T-helper 17 cell (primary cell): ENCODE data around the gene NAP1L4. TPM values are rescaled to one million over a fixed set of nuclear protein-coding genes. Genes with fewer than 3 reads are reported as not detected.
A peak's percentile ranks its signal among the peaks of the same experiment; 100 is the strongest.

Experiments
- ATAC-seq: fragments of 150-1000 bp; cut with Tn5 transposase; 2 replicates; pipeline ENCODE4 v1.10.0; 2021; ENCODE audit warnings: mild to moderate bottlenecking, moderate library complexity
- DNase-seq, 3 donors: peaks; one replicate each; pipeline versions ENCODE4 v3.0.0 to v3.0.0-alpha.2; 2020 to 2021
- H3K9me3 ChIP-seq: one replicate; pipeline ENCODE4 v1.7.0; 2013; ENCODE audit warnings: low read length, mild to moderate bottlenecking; ENCODE audit not compliant: control insufficient read depth, poor library complexity, severe bottlenecking
- H3K27ac Mint-ChIP-seq: one replicate; pipeline ENCODE4 v1.8.0; 2022; ENCODE audit warnings: mild to moderate bottlenecking, moderate library complexity, mixed read lengths
- H3K27me3 Mint-ChIP-seq: one replicate; pipeline ENCODE4 v1.8.0; 2022; ENCODE audit warnings: mixed read lengths
- H3K36me3 Mint-ChIP-seq: one replicate; pipeline ENCODE4 v1.8.0; 2022; ENCODE audit warnings: low read depth, mixed read lengths
- H3K4me1 Mint-ChIP-seq: one replicate; pipeline ENCODE4 v1.8.0; 2022; ENCODE audit warnings: mild to moderate bottlenecking, mixed read lengths
- H3K4me3 Mint-ChIP-seq: one replicate; pipeline ENCODE4 v1.8.0; 2022; ENCODE audit warnings: mild to moderate bottlenecking, moderate library complexity, mixed read lengths
- total RNA-seq, 4 donors: library from RNA in 2 of 4; stranded (reverse) in 2 of 4; gene quantifications; one replicate each; pipeline ENCODE4 v1.2.3 and lab custom pipeline; 2022 to 2026

The NAP1L4 gene
- total RNA-seq, 2 donors from 2014 or later: 229 to 275 TPM

DNA sequence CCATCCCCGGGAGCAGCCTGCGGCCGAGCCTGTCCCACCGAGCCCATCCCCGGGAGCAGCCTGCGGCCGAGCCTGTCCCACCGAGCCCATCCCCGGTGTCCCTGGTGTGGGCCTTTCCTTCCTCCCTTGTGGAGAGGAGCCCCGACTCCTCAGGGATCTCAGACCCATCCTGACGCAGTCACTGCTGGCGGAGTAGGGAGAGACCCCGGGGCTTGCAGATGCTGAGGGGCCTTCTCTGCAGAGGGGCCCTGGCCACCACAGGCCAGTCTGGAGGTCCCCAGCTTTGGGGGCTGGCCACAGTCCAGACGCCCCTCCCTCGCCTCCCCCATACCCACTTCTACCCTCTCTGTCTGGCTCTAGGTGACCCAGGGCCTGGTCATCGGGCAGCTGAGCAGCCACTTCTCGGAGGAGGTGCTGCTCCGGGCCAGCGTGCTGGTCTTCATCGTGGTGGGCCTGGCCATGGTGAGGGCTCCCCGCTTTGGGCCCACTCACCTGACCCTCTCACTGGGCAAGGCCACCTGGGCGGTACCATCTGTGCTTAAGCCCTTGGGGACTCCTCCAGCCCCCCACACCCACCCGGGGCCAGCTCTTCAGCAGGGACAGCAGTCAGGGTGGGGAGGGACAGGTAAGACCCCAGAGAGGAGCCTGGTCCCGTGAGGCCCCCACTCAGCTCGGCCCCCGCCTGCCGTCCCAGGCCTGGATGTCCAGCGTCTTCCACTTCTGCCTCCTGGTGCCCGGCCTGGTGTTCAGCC, 70.2 kb downstream of the NAP1L4 start:
- no peaks in the 10 kb centered on the region for H3K27me3 Mint-ChIP-seq
- no peak overlapping the region for H3K27ac Mint-ChIP-seq

DNA sequence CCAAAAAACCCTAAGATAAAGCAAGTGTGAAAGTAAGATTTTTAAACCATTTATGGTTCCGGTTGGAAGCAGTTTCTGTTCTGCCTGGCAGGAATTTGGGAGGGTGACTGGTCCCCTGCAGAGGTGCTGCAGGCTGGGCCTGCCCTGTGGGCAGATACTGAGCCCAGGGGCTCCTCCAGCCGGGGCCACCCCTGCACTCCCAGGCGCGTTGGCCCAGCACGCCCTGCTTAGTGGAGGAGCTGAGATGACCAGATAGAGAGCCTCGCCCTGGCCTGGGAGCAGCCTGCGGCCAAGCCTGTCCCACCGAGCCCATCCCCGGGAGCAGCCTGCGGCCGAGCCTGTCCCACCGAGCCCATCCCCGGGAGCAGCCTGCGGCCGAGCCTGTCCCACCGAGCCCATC, 70.9 kb downstream of the NAP1L4 start:
- H3K4me3 Mint-ChIP-seq: no peak overlapping the region
- no peaks in the 10 kb centered on the region for H3K36me3 Mint-ChIP-seq
- H3K27me3 Mint-ChIP-seq: no peaks in the 10 kb centered on the region
- H3K9me3 ChIP-seq: no peaks in the 10 kb centered on the region
- no peak overlapping the region for H3K27ac Mint-ChIP-seq
- ATAC-seq: no peak
- H3K4me1 Mint-ChIP-seq: peaks cover 2% of the 10 kb centered on the region
- no peak for DNase-seq

More for the DNA sequence above, 70.2 kb downstream of the NAP1L4 start:
- ATAC-seq (no peak), DNase-seq (no peak)
- H3K9me3 ChIP-seq: no peaks in the 10 kb centered on the region
- H3K4me3 Mint-ChIP-seq: no peak overlapping the region
- H3K36me3 Mint-ChIP-seq: no peaks in the 10 kb centered on the region
- peaks cover 2% of the 10 kb centered on the region for H3K4me1 Mint-ChIP-seq

DNA sequence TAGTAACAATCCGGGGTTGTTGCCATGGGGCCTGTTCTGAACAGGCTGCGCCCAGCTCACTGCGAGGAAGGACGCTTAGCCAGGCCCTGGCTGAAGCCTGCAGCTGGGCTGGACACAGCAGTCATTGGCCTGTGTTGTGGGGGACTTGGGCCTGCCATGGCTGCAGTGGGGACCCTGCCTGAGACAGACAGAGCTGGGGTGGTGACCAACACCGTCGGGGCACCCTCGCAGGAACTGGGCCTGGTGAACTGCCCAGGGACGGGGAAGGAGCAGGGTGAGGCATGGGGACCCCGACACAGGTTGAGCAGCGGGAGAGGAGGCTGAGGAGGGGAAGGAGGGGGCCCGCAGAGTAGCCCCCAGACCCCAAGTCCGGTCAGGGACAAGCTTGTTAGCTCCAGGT, 71.8 kb downstream of the NAP1L4 start:
- Mint-ChIP-seq H3K27ac (no peak overlapping the region), H3K36me3 (no peaks in the 10 kb centered on the region), H3K4me3 (no peak overlapping the region), H3K27me3 (no peaks in the 10 kb centered on the region), H3K4me1 (peaks cover 2% of the 10 kb centered on the region)
- H3K9me3 ChIP-seq: no peaks in the 10 kb centered on the region
- no peak for ATAC-seq
- DNase-seq: no peak

DNA sequence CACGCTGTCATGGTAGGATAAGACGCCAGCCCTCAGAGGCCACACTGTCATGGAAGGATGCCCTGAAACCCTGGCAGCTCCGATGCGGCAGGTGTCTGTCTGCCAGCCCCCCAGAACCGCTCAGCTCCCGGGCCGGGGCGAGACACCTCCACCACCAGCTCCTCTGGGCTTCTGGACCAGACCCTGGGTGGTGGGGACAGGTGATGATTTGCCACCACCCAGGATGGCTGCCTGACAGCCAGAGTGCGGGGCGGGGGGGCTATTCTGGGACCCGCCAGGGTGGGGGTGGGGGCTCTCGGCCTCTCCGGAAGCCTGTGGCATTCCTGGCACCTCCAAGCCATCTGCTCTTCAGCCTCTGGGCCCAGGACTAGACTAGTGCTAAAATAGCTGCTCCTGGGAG, 72.3 kb downstream of the NAP1L4 start:
- H3K9me3 ChIP-seq: no peaks in the 10 kb centered on the region
- Mint-ChIP-seq H3K36me3 (no peaks in the 10 kb centered on the region), H3K27ac (no peak overlapping the region), H3K4me3 (no peak overlapping the region), H3K27me3 (no peaks in the 10 kb centered on the region), H3K4me1 (peaks cover 2% of the 10 kb centered on the region)
- no peak for ATAC-seq
- DNase-seq: no peak

DNA sequence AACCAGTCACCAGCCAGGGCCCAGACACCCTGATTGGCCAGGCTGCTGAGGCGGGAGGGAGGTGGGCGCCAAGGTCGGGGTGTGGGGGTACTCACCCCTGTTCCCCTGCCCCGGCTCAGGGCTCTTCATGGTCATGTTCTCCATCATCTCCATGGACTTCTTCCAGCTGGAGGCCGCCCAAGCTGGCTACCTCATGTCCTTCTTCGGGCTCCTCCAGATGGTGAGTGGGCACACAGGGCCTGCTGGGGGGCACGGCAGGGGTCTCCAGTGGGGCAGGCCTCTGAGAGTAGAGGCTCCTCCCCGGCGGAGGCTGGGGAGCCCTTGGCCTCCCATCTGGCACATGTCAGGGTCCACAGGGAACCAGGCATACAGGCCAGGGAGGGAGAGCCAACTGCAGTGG, 72.9 kb downstream of the NAP1L4 start:
- DNase-seq (no peak), ATAC-seq (no peak)
- no peaks in the 10 kb centered on the region for H3K36me3 Mint-ChIP-seq

DNA sequence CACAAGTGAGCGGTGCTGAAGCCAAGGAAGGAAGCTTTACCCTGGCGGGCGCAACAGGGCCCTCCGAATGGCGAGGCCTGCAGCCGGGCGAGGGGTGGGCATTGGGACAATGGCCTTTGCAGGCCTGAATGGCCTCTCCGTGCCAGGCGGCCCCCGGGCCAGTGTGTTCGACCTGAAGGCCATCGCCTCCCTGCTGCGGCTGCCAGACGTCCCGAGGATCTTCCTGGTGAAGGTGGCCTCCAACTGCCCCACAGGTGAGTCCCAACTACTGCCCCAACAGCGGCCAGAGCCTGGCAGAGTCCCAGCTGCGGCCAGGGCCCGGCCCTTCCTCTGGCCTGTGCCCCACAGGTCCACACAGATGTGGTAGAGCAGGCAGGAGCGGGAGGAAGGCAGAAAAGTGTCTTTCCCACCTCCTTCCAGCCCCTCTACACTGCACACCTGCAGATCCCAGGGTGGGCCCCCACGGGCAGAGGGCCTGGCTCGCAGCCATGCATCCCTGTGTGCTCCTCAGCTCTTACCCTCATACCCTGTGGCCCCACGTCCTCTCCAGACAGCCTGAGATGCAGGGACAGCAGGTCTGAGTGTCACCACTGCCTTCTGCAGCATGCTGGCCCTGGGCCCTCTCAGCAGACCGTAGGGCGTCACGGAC, 74.2 kb downstream of the NAP1L4 start:
- H3K27ac Mint-ChIP-seq: no peak overlapping the region
- no peaks in the 10 kb centered on the region for H3K27me3 Mint-ChIP-seq
- H3K4me1 Mint-ChIP-seq: peaks cover 11% of the 10 kb centered on the region
- DNase-seq (no peak), ATAC-seq (no peak)
- no peaks in the 10 kb centered on the region for H3K9me3 ChIP-seq
- H3K4me3 Mint-ChIP-seq: no peak overlapping the region
- no peaks in the 10 kb centered on the region for H3K36me3 Mint-ChIP-seq

More for the DNA sequence above, 72.9 kb downstream of the NAP1L4 start:
- no peak overlapping the region for H3K27ac Mint-ChIP-seq
- no peaks in the 10 kb centered on the region for H3K9me3 ChIP-seq
- H3K4me1 Mint-ChIP-seq: peaks cover 2% of the 10 kb centered on the region
- no peaks in the 10 kb centered on the region for H3K27me3 Mint-ChIP-seq
- no peak overlapping the region for H3K4me3 Mint-ChIP-seq

DNA sequence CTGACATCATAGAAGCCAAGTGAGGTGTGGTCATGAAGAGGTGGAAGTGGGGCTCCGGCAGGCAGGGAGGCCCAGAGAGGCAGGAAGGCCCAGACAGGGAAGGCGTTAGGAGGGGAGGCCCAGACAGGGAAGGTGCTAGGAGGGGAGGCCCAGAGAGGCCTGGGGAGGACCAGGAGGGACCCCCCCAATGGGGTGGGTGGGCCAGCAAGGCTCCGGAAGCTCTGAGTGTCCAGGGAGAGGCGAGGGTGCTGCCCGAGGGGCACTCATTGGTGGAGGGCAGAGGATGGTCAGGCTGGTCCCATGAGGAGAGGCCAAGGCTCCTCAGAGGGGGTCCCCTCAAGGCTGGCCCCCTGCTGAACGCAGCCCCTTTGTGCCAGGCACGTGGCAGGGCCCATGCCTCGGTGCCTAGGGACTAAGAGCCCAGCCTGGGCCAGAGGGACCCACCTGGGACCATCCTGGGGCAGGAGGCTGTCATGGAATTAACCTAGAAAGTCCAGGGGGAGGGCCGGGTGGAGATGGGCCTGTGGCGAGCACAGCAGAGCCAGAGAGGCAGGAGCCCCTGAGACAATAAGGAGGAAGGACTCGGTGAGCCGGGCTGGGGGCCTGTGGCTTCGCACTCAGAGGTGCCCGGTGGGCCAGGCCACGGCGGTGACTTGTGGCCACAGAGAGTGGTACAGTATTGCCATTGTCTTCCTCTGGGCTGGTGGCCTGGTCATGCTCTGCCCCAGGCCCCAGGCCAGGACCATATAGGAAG, 75.1 kb downstream of the NAP1L4 start:
- Mint-ChIP-seq H3K36me3 (no peaks in the 10 kb centered on the region), H3K27me3 (no peaks in the 10 kb centered on the region), H3K4me1 (peaks cover 11% of the 10 kb centered on the region), H3K27ac (no peak overlapping the region), H3K4me3 (no peak overlapping the region)
- ATAC-seq (no peak), DNase-seq (no peak)
- H3K9me3 ChIP-seq: no peaks in the 10 kb centered on the region

DNA sequence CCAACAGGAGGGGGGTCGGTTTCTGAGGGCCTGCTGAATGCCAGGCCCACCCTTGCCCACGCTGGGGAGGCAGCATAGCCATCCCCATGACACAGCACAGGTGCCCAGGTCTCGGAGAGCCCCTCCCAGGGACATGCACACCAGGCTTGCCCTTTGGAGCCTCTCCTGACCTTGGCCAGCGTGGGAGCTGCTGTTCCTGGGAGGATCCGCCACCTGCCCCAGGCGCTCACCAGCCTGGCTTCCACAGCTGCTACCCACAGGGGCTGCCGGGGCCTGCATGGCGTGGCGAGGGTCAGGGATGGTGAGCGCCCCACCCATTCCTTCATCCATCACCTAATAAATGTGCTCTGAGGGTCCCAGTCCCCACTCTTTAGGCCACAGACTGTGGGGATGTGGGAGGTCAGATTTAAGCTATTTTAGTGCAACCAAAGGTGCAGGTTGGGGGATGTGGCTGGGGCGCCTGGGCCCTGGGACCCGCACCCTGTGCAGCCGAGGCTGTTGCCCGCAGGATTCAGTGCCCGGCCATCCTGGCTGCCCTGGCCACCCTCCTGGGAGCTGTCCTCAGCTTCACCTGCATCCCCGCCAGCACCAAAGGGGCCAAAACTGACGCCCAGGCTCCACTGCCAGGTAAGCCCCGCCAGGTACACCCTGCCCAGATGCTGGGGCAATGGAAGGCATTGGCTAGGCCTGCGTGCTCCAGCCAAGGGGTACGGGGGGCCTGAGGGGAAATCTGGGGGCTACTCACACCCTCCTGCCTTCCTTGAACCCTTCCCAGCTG, 75.8 kb downstream of the NAP1L4 start:
- Mint-ChIP-seq H3K4me1 (peaks cover 14% of the 10 kb centered on the region), H3K36me3 (peaks cover 2% of the 10 kb centered on the region), H3K27ac (no peak overlapping the region), H3K4me3 (no peak overlapping the region), H3K27me3 (no peaks in the 10 kb centered on the region)
- ATAC-seq (no peak), DNase-seq (no peak)
- no peaks in the 10 kb centered on the region for H3K9me3 ChIP-seq

DNA sequence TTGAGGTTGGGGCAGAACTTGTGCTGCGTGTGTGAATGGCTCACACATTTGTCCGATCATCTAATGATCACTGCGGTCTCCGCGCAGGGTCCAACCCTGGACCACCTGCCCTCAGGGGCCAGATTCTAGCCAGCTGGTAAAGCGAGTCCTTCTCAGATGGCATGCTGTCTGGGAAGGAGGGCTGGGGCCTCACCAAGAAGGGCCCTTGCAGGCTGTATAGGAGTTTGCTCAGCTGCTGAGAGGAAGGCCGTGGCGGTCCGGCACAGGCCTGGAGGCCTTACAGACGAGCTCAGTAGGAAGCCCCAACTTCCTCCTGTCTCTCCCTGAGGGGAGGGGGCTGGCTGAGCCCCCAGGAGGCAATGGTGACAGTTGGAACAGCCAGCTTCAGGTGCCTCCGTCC, 76.7 kb downstream of the NAP1L4 start:
- DNase-seq: no peak
- peaks cover 14% of the 10 kb centered on the region for H3K4me1 Mint-ChIP-seq
- no peaks in the 10 kb centered on the region for H3K9me3 ChIP-seq
- ATAC-seq: no peak
- no peak overlapping the region for H3K4me3 Mint-ChIP-seq
- no peak overlapping the region for H3K27ac Mint-ChIP-seq
- peaks cover 2% of the 10 kb centered on the region for H3K36me3 Mint-ChIP-seq
- no peaks in the 10 kb centered on the region for H3K27me3 Mint-ChIP-seq

DNA sequence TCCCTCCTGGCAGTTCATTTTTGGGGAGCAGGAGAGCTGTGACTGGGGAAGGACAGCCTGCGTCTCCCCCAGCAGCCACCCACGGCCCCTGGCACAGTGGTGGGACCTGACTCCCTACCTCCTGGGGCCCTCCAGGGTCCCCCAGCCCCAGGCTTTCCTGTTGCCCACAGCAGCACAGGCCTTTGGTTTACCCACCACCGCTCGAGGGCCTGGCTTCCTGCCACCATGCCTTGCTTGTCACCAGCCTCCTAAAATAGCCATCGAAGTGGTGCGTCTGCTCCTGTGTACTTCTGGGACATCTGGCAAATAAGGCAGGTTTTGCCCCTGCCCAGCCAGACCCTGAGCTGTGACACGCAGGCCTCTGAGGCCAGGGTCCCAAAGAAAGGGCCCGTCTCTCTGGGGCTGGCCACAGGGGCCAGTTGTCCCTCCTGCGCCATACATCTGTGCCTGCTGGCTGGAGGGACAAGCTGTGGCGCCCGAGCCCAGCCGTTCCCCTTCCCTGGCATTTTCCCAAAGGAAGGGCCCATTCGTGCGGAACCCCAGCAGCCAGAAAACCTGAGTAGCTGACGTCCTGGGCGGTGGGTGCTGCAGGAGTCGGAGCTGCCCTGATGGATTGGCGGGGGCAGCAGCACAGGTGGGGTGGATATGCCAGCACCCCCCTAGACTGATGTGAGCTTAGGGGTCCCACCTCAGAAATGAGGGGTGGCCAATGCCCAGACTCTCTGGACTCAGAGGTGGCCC, 77.5 kb downstream of the NAP1L4 start:
- Mint-ChIP-seq H3K4me3 (no peak overlapping the region), H3K36me3 (peaks cover 2% of the 10 kb centered on the region), H3K4me1 (peaks cover 14% of the 10 kb centered on the region), H3K27me3 (no peaks in the 10 kb centered on the region), H3K27ac (peak overlapping the region; percentile 16)
- ATAC-seq (no peak), DNase-seq (no peak)
- H3K9me3 ChIP-seq: no peaks in the 10 kb centered on the region

DNA sequence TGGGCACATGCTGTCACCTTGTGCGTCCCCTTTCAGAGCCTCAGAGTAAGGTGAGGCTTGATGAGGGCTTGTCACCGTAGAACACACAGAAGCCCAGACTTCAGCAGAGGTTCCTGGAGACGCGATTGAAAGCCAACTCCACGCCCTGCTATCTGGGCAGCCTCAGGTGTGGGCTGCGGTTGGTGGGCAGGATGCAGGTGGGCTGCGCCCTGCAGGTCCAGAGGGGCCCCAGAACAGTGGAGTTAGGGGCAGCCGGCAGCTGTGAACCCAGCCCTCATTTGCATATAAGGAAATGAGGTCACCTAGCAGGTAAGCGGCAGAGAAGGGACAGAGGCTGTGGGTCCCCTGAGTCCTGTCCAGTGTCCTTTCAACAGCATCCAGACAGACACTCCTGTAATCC, 78.4 kb downstream of the NAP1L4 start:
- DNase-seq (no peak), ATAC-seq (no peak)
- H3K27ac Mint-ChIP-seq: peak overlapping the region; percentile 83
- H3K4me3 Mint-ChIP-seq: no peak overlapping the region
- H3K27me3 Mint-ChIP-seq: no peaks in the 10 kb centered on the region
- no peaks in the 10 kb centered on the region for H3K9me3 ChIP-seq
- H3K4me1 Mint-ChIP-seq: peaks cover 11% of the 10 kb centered on the region
- H3K36me3 Mint-ChIP-seq: peaks cover 2% of the 10 kb centered on the region

DNA sequence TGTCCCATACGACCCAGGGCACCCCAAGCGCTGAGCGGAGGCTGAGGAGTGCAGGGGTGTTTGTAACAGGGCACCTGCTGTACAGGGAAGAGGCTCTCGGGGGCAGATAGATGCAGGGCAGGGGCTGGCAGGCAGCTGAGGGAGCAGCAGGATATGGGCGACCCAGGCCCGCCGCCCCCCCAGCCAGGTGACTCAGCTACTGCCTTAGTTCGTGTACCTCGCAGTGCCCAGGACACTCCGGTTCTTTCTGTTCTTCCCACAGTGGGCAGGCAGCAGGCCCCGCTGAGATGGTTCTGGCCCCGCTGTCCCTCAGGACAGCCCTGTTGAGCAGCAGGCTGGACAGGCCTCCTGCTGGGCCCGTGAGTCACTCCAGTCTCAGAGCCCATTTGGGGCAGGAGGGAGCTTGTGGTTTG, 79.1 kb downstream of the NAP1L4 start:
- H3K36me3 Mint-ChIP-seq: peaks cover 2% of the 10 kb centered on the region
- peaks cover 11% of the 10 kb centered on the region for H3K4me1 Mint-ChIP-seq
- H3K4me3 Mint-ChIP-seq: no peak overlapping the region
- H3K27me3 Mint-ChIP-seq: no peaks in the 10 kb centered on the region
- no peak overlapping the region for H3K27ac Mint-ChIP-seq
- DNase-seq (no peak), ATAC-seq (no peak)
- no peaks in the 10 kb centered on the region for H3K9me3 ChIP-seq
